MM.1S (cell line): ENCODE measurements around the gene KAT6B.

ENCODE experiments used
- CTCF ChIP-seq: fragments of 300-600 bp; sonication (generic); IDR thresholded peaks from 2 replicates; pipeline ENCODE4 v1.5.1; 2016; ENCODE audit warnings: antibody characterized with exemption, low read length, mixed read lengths
- EZH2phosphoT487 ChIP-seq: fragments of 300-600 bp; sonication (generic); IDR thresholded peaks from 2 replicates; pipeline ENCODE4 v1.6.1; 2018; ENCODE audit warnings: antibody characterized with exemption, low read length

- TF ChIP-seq CTCF (no peak), EZH2phosphoT487 (no peak)
Measured at GRCh38 chr10:74855439-74855838, 29.0 kb downstream of the KAT6B start.
